SH-SY5Y (cell line): ENCODE results near the gene CTTNBP2NL.

Experiments
- GATA2 ChIP-seq: IDR thresholded peaks from 2 replicates; pipeline ENCODE4 v1.6.1; 2011; ENCODE audit warnings: mild to moderate bottlenecking, low read depth, low read length
- GATA3 ChIP-seq: IDR thresholded peaks from 2 replicates; pipeline ENCODE4 v1.6.1; 2011; ENCODE audit warnings: low read depth, mild to moderate bottlenecking, low read length, moderate library complexity

- TF ChIP-seq GATA3 (no peak), GATA2 (no peak)
Observed at GRCh38 chr1:112488141-112488540, 92.1 kb downstream of the CTTNBP2NL start.
